HG03159 (cell line): ENCODE data around the gene IRF2BP2.

Source experiments
- ATAC-seq: cut with Tn5 transposase; IDR thresholded peaks from one replicate; pipeline ENCODE4 v1.9.1; 2021; ENCODE audit warnings: mild to moderate bottlenecking, moderate library complexity; ENCODE audit not compliant: unreplicated experiment

IRF2BP2 gene

GRCh38 chr1:234585330-234586055 lies 24.5 kb downstream of the IRF2BP2 start:
- ATAC-seq, result no peak

GRCh38 chr1:234584926-234585325 lies 25.1 kb downstream of the IRF2BP2 start:
- no peak for ATAC-seq

- no peak for ATAC-seq
These were observed 25.6 kb downstream of the IRF2BP2 start for GRCh38 chr1:234584420-234584805.

GRCh38 chr1:234583755-234584419 lies 26.1 kb downstream of the IRF2BP2 start:
- ATAC-seq, result no peak

- no peak for ATAC-seq
These were observed 27.2 kb downstream of the IRF2BP2 start for GRCh38 chr1:234582681-234583301.

GRCh38 chr1:234582186-234582585 lies 27.8 kb downstream of the IRF2BP2 start:
- no peak for ATAC-seq

- ATAC-seq, result no peak
These were observed 28.8 kb downstream of the IRF2BP2 start for GRCh38 chr1:234581063-234581714.

- no peak for ATAC-seq
These were observed 30.0 kb downstream of the IRF2BP2 start for GRCh38 chr1:234579967-234580366.

GRCh38 chr1:234578735-234579134 lies 31.2 kb downstream of the IRF2BP2 start:
- ATAC-seq, result no peak

- no peak for ATAC-seq
These were observed 31.9 kb downstream of the IRF2BP2 start for GRCh38 chr1:234578087-234578486.

- no peak for ATAC-seq
These were observed 36.2 kb downstream of the IRF2BP2 start for GRCh38 chr1:234573711-234574299.

GRCh38 chr1:234572966-234573365 lies 37.0 kb downstream of the IRF2BP2 start:
- no peak for ATAC-seq

- ATAC-seq, result no peak
These were observed 38.3 kb downstream of the IRF2BP2 start for GRCh38 chr1:234571702-234572101.

- no peak for ATAC-seq
These were observed 39.5 kb downstream of the IRF2BP2 start for GRCh38 chr1:234570329-234571120.

- no peak for ATAC-seq
These were observed 41.6 kb downstream of the IRF2BP2 start for GRCh38 chr1:234568345-234568744.

- no peak for ATAC-seq
These were observed 44.8 kb downstream of the IRF2BP2 start for GRCh38 chr1:234565132-234565531.

- ATAC-seq, result no peak
These were observed 45.6 kb downstream of the IRF2BP2 start for GRCh38 chr1:234564035-234565029.

GRCh38 chr1:234562334-234562733 lies 47.6 kb downstream of the IRF2BP2 start:
- ATAC-seq, result no peak

GRCh38 chr1:234561319-234561718 lies 48.7 kb downstream of the IRF2BP2 start:
- no peak for ATAC-seq
